PC-3 (cell line): ENCODE results near the gene CCR7.

ENCODE experiments used
- CTCF ChIP-seq: fragments of 300-600 bp; sonication (generic); conservative IDR thresholded peaks from 2 replicates; pipeline ENCODE4 v1.5.1; 2017; ENCODE audit warnings: antibody characterized with exemption, low read depth, mild to moderate bottlenecking, low read length
- EZH2 ChIP-seq: fragments of 300-600 bp; sonication (generic); IDR thresholded peaks from one replicate; pipeline ENCODE4 v1.6.1; 2017; ENCODE audit warnings: antibody characterized with exemption, mild to moderate bottlenecking, low read length; ENCODE audit not compliant: unreplicated experiment
- EZH2phosphoT487 ChIP-seq: fragments of 300-600 bp; sonication (generic); IDR thresholded peaks from 2 replicates; pipeline ENCODE4 v1.6.1; 2018; ENCODE audit warnings: mild to moderate bottlenecking, antibody characterized with exemption, low read length, borderline replicate concordance

- no peak for TF ChIP-seq CTCF
- TF ChIP-seq EZH2phosphoT487: no peak
- no peak for TF ChIP-seq EZH2
Observed at GRCh38 chr17:40534371-40535189, 30.7 kb downstream of the CCR7 start.
